ENCODE measurements around the gene ALKBH3.

The ALKBH3 gene

GRCh38 chr11:43880640-43881159 is at the start of gene ALKBH3:
Gene ALKBH3, plus strand, starts transcription at chr11:43880831. Its CDS starts 1,822 bp downstream, at chr11:43882653.
- peak; percentile 87 to 88 for DNase-seq (ENCODE audit: low read depth in 2 of 2)

- DNase-seq (ENCODE audit: low read depth in 2 of 2), result peak; percentile 98
Measured at GRCh38 chr11:43830928-43831440, 49.6 kb upstream of the ALKBH3 start.

GRCh38 chr11:43832536-43832935 is 48.1 kb upstream of the ALKBH3 start:
- DNase-seq (ENCODE audit: low read depth in 2 of 2), result no peak

DNA sequence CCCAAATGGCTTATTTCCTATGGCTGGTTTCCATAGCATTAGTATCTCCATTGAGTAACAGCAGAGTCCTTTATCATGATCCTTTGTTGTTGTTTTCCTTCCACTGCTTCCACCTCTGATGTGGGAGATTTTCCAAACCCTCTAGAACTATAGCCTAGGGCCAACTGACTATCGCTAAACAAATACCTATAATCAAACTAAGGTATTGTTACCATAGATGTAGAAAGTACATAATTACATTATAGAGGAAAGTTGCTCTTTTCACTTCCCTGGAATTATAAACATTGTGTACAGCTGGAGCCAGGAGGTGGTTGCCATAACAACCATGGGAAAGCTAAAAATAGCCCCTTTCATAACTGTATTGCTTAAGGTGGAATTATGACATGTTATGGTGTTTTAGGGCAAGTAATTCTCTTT is 47.0 kb upstream of the ALKBH3 start:
- DNase-seq (ENCODE audit: low read depth in 2 of 2), result peak; percentile 25 to 29

GRCh38 chr11:43834286-43834685 is 46.3 kb upstream of the ALKBH3 start:
- DNase-seq (ENCODE audit: low read depth in 2 of 2), result no peak

GRCh38 chr11:43835104-43835503 is 45.5 kb upstream of the ALKBH3 start:
- no peak for DNase-seq (ENCODE audit: low read depth in 2 of 2)

- DNase-seq (ENCODE audit: low read depth in 2 of 2), result no peak
Measured at GRCh38 chr11:43837879-43838278, 42.8 kb upstream of the ALKBH3 start.

DNA sequence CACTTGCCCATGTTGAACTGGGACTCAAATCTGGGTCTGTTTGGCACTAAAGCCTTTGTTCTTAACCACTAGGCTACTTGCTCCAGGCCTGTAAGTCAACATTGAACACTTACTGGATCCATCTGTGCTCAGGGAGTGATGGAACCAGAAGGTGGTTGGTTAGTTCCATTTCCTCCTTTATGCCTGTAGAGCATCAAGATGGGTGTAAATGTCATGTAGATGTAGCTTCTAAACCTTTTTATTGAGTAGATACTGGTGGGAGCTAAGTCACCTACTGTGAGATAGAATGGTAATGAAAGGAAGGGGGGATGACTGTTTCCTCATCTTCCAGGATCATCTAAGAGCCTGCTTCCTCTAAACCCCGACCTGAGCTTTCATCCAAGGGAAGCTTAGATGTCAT is 38.6 kb upstream of the ALKBH3 start:
- DNase-seq (ENCODE audit: low read depth in 2 of 2), result no peak

- DNase-seq (ENCODE audit: low read depth in 2 of 2), result no peak
Measured at GRCh38 chr11:43845816-43846215, 34.8 kb upstream of the ALKBH3 start.

DNA sequence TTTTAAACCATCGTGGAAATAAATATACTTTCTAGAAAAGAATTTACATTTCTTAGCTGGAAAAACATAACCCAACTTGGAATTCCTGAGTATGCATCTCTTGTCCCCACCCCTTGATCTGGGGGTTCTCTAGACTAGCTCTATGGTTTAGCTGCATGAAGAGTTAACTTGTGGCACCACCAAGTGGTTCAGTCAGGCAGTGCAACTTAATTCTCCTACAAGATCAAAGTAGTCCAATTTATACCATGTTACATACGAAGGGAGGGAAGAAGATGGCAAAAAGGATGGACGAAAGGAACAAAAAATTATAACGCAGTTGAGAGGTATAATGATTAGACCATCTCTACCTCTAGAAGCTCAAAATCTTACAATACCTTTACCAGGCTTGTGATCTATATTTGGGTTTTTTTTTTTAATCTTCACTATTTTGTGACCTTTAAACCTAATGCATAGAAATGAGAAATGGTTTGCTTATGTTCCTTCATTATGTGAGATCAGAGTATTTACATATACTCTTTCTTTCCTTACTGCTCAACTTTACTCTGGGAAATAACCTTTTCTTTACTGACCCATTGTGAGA is 28.5 kb upstream of the ALKBH3 start:
- peak; percentile 61 to 64 for DNase-seq (ENCODE audit: low read depth in 2 of 2)

- DNase-seq (ENCODE audit: low read depth in 2 of 2), result no peak
Measured at GRCh38 chr11:43853781-43854180, 26.9 kb upstream of the ALKBH3 start.

GRCh38 chr11:43856993-43857392 is 23.6 kb upstream of the ALKBH3 start:
- DNase-seq (ENCODE audit: low read depth in 2 of 2), result no peak

- no peak for DNase-seq (ENCODE audit: low read depth in 2 of 2)
Measured at GRCh38 chr11:43861141-43861540, 19.5 kb upstream of the ALKBH3 start.

DNA sequence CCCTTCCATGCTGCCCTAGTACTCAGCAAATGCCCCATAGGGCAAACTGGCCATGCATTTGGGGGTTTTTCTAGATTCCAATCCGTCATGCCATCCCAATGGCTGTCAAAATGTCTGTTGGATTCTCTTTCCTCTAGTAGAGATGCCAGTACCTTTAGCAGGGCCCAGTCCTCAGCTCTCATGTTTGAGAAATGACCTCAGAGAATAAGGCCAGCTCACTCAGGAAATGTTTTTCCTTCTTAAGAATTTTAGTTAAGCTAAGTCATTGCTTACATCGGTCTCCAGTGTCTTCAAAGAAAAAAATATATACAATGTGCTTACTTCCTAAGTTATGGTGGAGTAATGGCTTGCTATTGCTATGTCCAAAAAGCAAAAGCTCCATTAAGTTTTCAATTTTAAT is 14.1 kb upstream of the ALKBH3 start:
- DNase-seq (ENCODE audit: low read depth in 2 of 2), result no peak

GRCh38 chr11:43866969-43867368 is 13.7 kb upstream of the ALKBH3 start:
- no peak for DNase-seq (ENCODE audit: low read depth in 2 of 2)

DNA sequence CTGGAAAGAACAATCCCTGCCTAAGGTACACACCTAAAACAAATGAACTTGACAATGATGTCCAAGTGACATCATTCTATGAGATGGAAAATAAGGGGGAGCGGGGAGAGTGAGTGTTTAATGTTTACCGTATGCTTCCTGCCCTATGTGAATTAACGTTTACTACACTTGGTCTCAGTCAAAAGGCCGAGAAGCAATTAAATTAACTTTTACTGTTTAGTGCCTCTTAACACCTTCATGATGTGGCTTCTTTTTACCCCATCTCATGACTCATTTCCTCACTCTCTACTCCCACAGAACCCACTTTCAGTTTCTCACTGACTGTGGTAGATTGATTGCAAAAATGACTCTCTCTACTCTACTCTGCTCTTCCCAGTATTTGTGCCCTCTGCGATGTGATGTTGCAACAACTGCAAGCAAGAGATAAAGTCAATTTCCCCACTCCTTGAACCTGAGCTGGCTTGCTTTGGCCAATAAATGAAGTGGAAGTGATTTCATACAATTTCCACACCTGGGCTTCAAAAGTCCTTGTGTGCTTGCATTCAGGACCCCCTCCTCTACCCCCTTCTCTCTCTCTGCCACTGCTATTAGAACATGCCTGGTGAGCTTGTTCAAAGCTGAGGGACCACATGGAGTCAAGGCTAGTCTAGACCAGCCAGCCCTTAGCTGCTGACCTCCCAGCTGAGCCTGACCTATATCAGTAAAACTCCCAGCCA is 11.6 kb upstream of the ALKBH3 start:
- DNase-seq (ENCODE audit: low read depth in 2 of 2), result peak; percentile 61 to 66

GRCh38 chr11:43871051-43871450 is 9.6 kb upstream of the ALKBH3 start:
- no peak for DNase-seq (ENCODE audit: low read depth in 2 of 2)

- no peak for DNase-seq (ENCODE audit: low read depth in 2 of 2)
Measured at GRCh38 chr11:43872995-43873394, 7.6 kb upstream of the ALKBH3 start.

DNA sequence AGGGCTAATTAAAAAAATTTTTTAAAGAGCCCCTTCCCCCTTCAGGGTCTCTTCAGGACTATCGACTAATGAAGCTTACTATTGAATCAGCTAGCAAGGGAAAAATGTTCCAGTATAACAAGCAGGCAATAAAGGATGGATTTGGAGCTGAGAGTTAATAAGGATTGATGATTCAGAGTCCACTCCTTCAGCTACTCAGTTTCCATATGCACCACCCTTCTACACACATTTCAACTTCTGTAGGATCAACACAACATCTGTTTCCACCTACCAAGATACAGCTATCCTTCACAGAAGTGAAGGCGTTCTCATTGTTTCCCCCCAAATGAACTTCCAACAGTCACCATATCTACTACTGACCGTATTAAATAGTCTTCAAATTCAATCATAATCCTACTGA is 6.6 kb upstream of the ALKBH3 start:
- no peak for DNase-seq (ENCODE audit: low read depth in 2 of 2)

DNA sequence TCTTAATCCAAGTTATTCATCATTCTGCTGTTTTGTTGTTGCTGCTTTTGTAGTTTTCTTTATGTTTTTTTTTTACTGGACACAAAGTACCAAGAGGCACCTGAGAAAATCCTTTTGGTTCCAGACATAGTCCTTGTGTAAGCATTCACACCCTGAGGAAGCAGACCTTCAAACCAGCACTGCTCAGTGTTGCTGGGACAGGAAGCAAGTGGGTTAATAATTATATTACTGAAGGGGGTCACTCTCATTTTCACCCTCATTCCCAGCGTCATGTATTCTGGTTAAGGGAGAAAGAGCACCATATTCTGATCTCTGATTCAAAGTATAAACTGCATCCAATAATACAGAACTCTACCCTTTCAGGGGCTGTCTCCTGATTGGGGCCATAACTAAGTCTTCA is 5.9 kb upstream of the ALKBH3 start:
- no peak for DNase-seq (ENCODE audit: low read depth in 2 of 2)

DNA sequence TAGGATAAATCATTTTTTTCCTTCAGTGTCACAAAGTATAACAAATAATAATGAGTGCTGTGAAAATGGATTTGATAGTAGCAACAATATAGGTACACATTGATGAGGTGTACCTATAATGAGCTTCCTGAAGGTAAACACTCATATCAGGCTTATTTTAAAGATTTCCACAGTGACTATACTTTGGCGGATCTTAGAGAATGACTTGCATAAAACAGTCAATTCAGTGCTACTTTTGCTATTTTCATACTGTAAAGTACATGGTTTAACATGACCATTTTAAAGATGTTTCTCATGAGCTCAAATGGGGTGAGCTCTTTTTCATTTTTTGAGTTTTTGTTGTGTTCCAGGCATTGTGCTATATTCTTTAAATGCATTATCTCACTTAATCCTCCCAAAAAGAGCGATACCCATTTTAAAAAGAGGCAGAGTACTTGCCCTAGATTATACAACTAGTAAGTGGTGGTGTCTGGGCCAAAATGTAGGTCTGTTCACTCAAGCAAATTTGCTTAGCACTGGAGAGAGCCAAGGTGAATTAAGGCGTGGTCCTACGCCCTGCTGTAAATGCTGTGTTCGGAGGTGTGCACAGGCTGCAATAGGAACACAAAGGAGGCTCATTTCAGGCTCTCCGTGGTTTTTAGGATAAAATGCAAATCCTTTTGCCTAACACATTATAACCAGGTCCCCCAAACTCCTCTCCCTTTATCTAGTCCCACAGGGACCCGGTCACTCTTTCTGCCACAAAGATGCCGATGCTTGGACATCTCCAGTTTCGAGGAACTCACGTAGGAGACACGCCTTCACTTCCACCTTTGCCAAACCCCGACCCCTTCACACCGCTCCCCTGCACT is 617 bp upstream of the ALKBH3 start:
- DNase-seq (ENCODE audit: low read depth in 2 of 2), result no peak

DNA sequence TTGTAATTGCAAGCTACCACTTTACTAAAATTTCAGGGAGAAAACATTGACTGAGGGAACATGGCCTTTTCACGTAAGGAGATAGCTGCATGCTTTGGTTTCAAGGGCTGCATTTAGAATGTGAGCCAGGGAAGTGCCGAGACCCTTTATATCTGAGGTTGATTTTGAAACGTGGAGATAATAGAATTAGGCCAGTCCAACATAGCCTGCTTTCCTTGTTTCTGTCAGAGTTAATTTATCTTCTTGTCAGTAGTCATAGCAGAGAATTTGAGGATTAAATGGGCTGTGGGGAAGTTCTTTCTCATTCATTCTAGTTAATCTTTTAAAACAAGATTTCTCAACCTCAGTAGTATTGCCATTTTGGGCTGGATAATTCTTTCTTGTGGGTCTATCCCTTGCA is 12.2 kb downstream of the ALKBH3 start:
- no peak for DNase-seq (ENCODE audit: low read depth in 2 of 2)
